Endodermal cell (in vitro differentiated cells): ENCODE results near the gene NUCB1. TPM values are rescaled to one million over a fixed set of nuclear protein-coding genes. Genes with fewer than 3 reads are reported as not detected.
"Not testable (repeated sequence)": the region's sequence is repeated elsewhere in the genome, so short reads cannot be mapped to it uniquely, and the experiment has no call there.

Experiments
- DNase-seq: peaks from one replicate; pipeline ENCODE4 v3.0.0-alpha.2; 2017
- H3K27ac ChIP-seq: 2 replicates; pipeline ENCODE4 v1.5.1; 2013; ENCODE audit warnings: mild to moderate bottlenecking, low read depth, low read length, moderate library complexity
- H3K27me3 ChIP-seq: 2 replicates; pipeline ENCODE4 v1.6.1; 2013; ENCODE audit warnings: mild to moderate bottlenecking, low read length, moderate library complexity; ENCODE audit not compliant: insufficient read depth, control insufficient read depth, poor library complexity, severe bottlenecking
- H3K36me3 ChIP-seq: 2 replicates; pipeline ENCODE4 v1.7.0; 2013; ENCODE audit warnings: mild to moderate bottlenecking, low read length, moderate library complexity; ENCODE audit not compliant: control insufficient read depth, insufficient read depth
- H3K4me1 ChIP-seq: one replicate; pipeline ENCODE4 v1.7.0; 2013; ENCODE audit warnings: low read length; ENCODE audit not compliant: control insufficient read depth, insufficient read depth
- H3K4me3 ChIP-seq: 2 replicates; pipeline ENCODE4 v1.5.1; 2013; ENCODE audit warnings: mild to moderate bottlenecking, low read length, moderate library complexity
- H3K9ac ChIP-seq: 2 replicates; pipeline ENCODE4 v1.6.1; 2013; ENCODE audit warnings: mild to moderate bottlenecking, low read length, moderate library complexity; ENCODE audit not compliant: poor library complexity, severe bottlenecking; ENCODE audit errors: extremely low read depth
- H3K9me3 ChIP-seq: 2 replicates; pipeline ENCODE4 v1.6.1; 2013; ENCODE audit warnings: mild to moderate bottlenecking, low read length, moderate library complexity; ENCODE audit not compliant: control insufficient read depth
- H3K27ac Mint-ChIP-seq: 2 replicates; pipeline ENCODE4 v1.8.0; 2020; ENCODE audit warnings: mixed read lengths
- H3K27me3 Mint-ChIP-seq: 2 replicates; pipeline ENCODE4 v1.8.0; 2021; ENCODE audit warnings: mild to moderate bottlenecking, mixed read lengths; ENCODE audit not compliant: insufficient read depth
- H3K36me3 Mint-ChIP-seq: 2 replicates; pipeline ENCODE4 v1.8.0; 2020; ENCODE audit warnings: low read depth, mixed read lengths
- H3K4me1 Mint-ChIP-seq: 2 replicates; pipeline ENCODE4 v1.8.0; 2020; ENCODE audit warnings: mixed read lengths
- H3K4me3 Mint-ChIP-seq: 2 replicates; pipeline ENCODE4 v1.8.0; 2020; ENCODE audit warnings: mild to moderate bottlenecking, moderate library complexity, mixed read lengths
- H3K9me3 Mint-ChIP-seq: 2 replicates; pipeline ENCODE4 v1.8.0; 2020; ENCODE audit warnings: mild to moderate bottlenecking, mixed read lengths
- WGBS, 2 experiments: methylation state at CpG; one replicate each; pipeline versions ENCODE4 v1.1.5 to v1.1.7; 2013; ENCODE audit warnings: missing lambda C conversion rate in 2 of 2, mixed read lengths in 1 of 2; ENCODE audit not compliant: insufficient coverage in 1 of 2, insufficient read length in 1 of 2; 5-methylcytosine and 5-hydroxymethylcytosine counted together
- total RNA-seq, 2 donors: library from RNA; stranded (reverse); fragmentation: NEBNext Ultra II Directional in 1 of 2; extraction: Animal tissue kit (Norgen Biotek cat#: 25700) in 1 of 2; gene quantifications; 2 replicates in 1 of 2; 3 replicates in 1 of 2; pipeline ENCODE4 v1.2.1, GENCODE V29; 2021
- TF ChIP-seq, protein P1 (sequence below): fragments of 200-600 bp; sonication (generic); conservative IDR thresholded peaks from 2 replicates; pipeline ENCODE4 v1.5.0; 2021; ENCODE audit warnings: antibody characterized with exemption, mild to moderate bottlenecking

Gene NUCB1
- total RNA-seq, 2 donors from 2014 or later, result 177 to 222 TPM

DNA sequence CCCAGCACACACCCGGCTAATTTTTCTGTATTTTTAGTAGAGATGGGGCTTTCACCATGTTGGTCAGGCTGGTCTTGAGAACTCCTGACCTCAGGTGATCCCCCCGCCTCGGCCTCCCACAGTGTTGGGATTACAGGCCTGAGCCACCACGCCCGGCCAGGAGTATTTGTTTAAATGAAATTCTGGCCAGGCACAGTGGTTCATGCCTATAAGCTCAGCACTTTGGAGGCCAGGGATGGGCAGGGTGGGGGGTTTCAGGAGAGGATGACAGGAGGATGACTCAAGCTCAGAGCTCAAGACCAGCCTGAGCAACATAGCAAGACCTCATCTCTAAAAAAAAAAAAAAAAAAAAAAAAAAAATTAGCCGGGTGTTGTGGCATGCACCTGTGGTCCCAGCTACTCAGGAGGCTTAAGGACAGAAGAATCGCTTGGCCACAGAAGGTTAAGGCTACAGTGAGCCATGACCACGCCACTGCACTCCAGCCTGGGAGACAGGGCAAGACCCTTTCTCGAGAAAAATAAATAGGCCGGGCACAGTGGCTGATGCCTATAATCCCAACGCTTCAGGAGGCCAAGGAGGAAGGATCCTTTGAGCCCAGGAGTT, 25.2 kb downstream of the NUCB1 start:
- Mint-ChIP-seq H3K4me1 (no peaks in the 10 kb centered on the region), H3K36me3 (peaks cover 24% of the 10 kb centered on the region), H3K27me3 (peaks cover 4% of the 10 kb centered on the region), H3K9me3 (no peaks in the 10 kb centered on the region), H3K4me3 (no peak overlapping the region), H3K27ac (no peak overlapping the region)
- Histone ChIP-seq H3K27me3 (no peaks in the 10 kb centered on the region), H3K4me3 (no peak overlapping the region), H3K27ac (no peak overlapping the region), H3K9me3 (no peaks in the 10 kb centered on the region), H3K9ac (no peak overlapping the region), H3K36me3 (peaks cover 8% of the 10 kb centered on the region), H3K4me1 (no peaks in the 10 kb centered on the region)
- TF ChIP-seq, protein P1, sequence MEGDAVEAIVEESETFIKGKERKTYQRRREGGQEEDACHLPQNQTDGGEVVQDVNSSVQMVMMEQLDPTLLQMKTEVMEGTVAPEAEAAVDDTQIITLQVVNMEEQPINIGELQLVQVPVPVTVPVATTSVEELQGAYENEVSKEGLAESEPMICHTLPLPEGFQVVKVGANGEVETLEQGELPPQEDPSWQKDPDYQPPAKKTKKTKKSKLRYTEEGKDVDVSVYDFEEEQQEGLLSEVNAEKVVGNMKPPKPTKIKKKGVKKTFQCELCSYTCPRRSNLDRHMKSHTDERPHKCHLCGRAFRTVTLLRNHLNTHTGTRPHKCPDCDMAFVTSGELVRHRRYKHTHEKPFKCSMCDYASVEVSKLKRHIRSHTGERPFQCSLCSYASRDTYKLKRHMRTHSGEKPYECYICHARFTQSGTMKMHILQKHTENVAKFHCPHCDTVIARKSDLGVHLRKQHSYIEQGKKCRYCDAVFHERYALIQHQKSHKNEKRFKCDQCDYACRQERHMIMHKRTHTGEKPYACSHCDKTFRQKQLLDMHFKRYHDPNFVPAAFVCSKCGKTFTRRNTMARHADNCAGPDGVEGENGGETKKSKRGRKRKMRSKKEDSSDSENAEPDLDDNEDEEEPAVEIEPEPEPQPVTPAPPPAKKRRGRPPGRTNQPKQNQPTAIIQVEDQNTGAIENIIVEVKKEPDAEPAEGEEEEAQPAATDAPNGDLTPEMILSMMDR, result no peak
- no peak for DNase-seq
- WGBS, 2 experiments, result 89 to 96% methylated on average over 8 to 11 of the region's 11 CpGs

DNA sequence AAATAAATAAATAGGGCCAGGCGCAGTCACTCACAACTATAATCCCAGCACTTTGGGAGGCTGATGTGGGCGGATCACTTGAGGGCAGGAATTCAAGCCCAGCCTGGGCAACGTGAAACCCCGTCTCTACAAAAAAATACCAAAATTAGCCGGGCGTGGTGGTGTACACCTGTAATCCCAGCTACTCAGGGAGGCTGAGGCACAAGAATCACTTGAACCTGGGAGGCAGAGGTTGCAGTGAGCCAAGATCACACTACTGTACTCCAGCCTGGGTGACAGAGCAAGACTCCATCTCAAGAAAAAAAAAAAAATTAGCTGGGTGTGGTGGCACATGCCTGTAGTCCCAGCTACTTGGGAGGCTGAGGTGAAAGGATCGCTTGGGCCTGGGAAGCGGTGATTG, 25.8 kb downstream of the NUCB1 start:
- not testable (repeated sequence) for H3K9ac ChIP-seq, H3K27ac Mint-ChIP-seq

DNA sequence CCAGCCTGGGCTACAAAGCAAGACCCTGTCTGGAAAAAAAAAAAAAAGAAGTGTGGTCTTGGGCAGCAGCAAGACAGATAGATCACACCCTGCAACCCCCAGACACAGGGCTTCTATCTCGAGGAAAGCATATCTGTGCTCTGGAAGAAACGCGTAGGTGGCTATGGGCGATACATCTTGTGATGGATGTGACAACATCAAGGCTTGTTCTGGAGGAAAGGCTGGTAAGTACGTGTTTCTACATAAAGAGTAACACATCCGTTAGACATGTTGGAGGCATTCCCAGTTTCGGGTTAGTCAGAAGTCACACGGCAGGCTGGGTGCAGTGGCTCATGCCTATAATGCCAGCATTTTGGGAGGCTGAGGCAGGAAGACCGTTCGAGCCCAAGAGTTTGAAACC, 26.8 kb downstream of the NUCB1 start:
- H3K4me1 ChIP-seq, result no peaks in the 10 kb centered on the region
- no peak for DNase-seq
- no peak overlapping the region for H3K9ac ChIP-seq
- H3K36me3 ChIP-seq, result peaks cover 4% of the 10 kb centered on the region
- H3K27ac ChIP-seq, result no peak overlapping the region
- WGBS, 2 experiments, result 88 to 90% methylated on average over 9 to 10 of the region's 10 CpGs
- Mint-ChIP-seq H3K36me3 (peaks cover 12% of the 10 kb centered on the region), H3K9me3 (no peaks in the 10 kb centered on the region), H3K4me1 (no peaks in the 10 kb centered on the region), H3K27ac (no peak overlapping the region), H3K4me3 (no peak overlapping the region), H3K27me3 (peaks cover 12% of the 10 kb centered on the region)
- peaks cover under 1% of the 10 kb centered on the region for H3K27me3 ChIP-seq
- TF ChIP-seq, protein P1, result no peak
- no peak overlapping the region for H3K4me3 ChIP-seq
- H3K9me3 ChIP-seq, result no peaks in the 10 kb centered on the region

More for the DNA sequence above, 25.8 kb downstream of the NUCB1 start:
- H3K27me3 Mint-ChIP-seq, H3K36me3 ChIP-seq, H3K4me3 Mint-ChIP-seq, H3K9me3 ChIP-seq, H3K4me1 Mint-ChIP-seq, H3K27ac ChIP-seq, H3K27me3 ChIP-seq, H3K4me3 ChIP-seq, H3K9me3 Mint-ChIP-seq, H3K4me1 ChIP-seq, DNase-seq: not testable (repeated sequence)
- H3K36me3 Mint-ChIP-seq, result peaks cover 20% of the 10 kb centered on the region
- WGBS, 2 experiments, result 89 to 97% methylated on average over 7 to 8 of the region's 8 CpGs

DNA sequence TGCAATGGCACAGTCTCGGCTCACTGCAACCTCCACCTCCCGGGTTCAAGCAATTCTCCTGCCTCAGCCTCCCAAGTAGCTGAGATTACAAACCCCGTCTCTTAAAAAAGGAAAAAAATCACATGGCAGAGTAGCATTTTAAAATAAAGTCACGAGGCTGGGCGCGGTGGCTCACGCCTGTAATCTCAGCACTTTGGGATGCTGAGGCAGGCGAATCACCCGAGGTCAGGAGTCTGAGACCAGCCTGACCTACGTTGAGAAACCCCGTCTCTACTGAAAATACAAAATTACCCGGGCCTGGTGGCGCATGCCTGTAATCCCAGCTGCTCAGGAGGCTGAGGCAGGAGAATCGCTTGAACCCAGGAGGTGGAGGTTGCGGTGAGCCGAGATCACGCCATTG, 27.6 kb downstream of the NUCB1 start:
- not testable (repeated sequence) for H3K27ac ChIP-seq, H3K9me3 ChIP-seq, H3K4me3 Mint-ChIP-seq, H3K4me1 Mint-ChIP-seq, H3K4me1 ChIP-seq, H3K27ac Mint-ChIP-seq, H3K27me3 ChIP-seq, H3K9me3 Mint-ChIP-seq, H3K9ac ChIP-seq, H3K36me3 ChIP-seq, H3K4me3 ChIP-seq, H3K36me3 Mint-ChIP-seq, DNase-seq
- peaks cover 17% of the 10 kb centered on the region for H3K27me3 Mint-ChIP-seq
- 95 to 97% methylated on average over 10 to 17 of the region's 17 CpGs for WGBS, 2 experiments
